HEK293T (cell line): ENCODE results near the gene KCNG2.

Experiments used
- ARNT ChIP-seq: fragments of 450-650 bp; IDR thresholded peaks from 2 replicates; pipeline ENCODE4 v1.6.1; 2017; ENCODE audit warnings: mild to moderate bottlenecking
- ELF4 ChIP-seq: fragments of 450-650 bp; IDR thresholded peaks from 2 replicates; pipeline ENCODE4 v1.6.1; 2017; ENCODE audit warnings: antibody characterized with exemption
- SUZ12 ChIP-seq: fragments of 450-650 bp; IDR thresholded peaks from 2 replicates; pipeline ENCODE4 v1.6.1; 2016; ENCODE audit warnings: mild to moderate bottlenecking

DNA sequence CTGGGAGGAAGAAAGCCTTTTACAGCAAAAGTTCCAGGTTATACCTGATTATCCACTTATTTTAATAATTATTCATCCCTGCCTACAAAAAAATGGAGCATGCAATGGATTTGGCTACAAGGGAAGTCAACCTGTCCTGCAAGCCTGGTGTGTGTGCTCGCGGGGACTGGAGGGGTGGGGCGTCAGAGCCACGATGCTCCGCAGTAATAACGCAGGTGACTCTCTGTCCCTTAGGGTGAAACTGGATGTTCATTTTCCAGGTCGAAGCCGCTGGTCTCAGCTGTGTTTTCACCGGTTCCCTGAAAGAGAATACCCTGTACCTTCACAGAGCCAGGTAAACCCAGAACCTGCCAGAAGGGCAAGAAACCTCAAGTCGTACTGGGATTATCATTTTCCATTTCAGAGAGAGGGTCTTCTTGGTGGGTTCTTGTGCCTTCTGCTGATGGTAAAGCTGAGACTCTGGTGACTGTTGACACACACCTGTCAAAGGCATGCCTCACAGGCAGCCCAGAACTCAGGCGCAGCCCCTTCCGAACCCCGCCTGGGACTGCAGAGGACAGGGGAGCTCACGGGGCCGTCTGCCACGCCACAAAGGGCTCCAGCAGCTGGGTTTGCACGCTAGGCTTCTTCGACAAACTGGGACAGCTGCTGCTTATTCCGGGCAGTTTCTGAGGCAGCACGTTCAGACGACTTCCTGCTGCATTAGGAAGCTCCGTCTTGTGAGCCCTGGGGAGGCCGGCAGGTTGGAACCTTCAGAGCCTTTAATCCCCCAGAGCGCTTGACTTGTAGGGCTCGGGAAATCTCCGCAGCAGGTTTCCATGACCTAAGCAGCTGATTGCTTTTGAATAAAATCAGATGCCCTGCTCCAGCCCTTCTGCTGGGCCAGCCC lies 58.6 kb downstream of the KCNG2 start:
- no peak for TF ChIP-seq SUZ12
- no peak for TF ChIP-seq ELF4
- TF ChIP-seq ARNT, result no peak
